ENCODE results near the gene MYO5B.
"Not testable (repeated sequence)": the region's sequence is repeated elsewhere in the genome, so short reads cannot be mapped to it uniquely, and the experiment has no call there.

The MYO5B gene

GRCh38 chr18:50096766-50097435, 98.0 kb downstream of the MYO5B start:
- no peak for DNase-seq

GRCh38 chr18:50094786-50095185, 100.2 kb downstream of the MYO5B start:
- DNase-seq: not testable (repeated sequence)

GRCh38 chr18:50094221-50094773, 100.7 kb downstream of the MYO5B start:
- no peak for DNase-seq

GRCh38 chr18:50093366-50094064, 101.4 kb downstream of the MYO5B start:
- no peak for DNase-seq

GRCh38 chr18:50092245-50092805, 102.6 kb downstream of the MYO5B start:
- no peak for DNase-seq

GRCh38 chr18:50091509-50092244, 103.3 kb downstream of the MYO5B start:
- DNase-seq: no peak

GRCh38 chr18:50090370-50091312, 104.3 kb downstream of the MYO5B start:
- no peak for DNase-seq

- DNase-seq: no peak
Measured at GRCh38 chr18:50089702-50090101, 105.2 kb downstream of the MYO5B start.

- no peak for DNase-seq
Measured at GRCh38 chr18:50083708-50084107, 111.2 kb downstream of the MYO5B start.

- no peak for DNase-seq
Measured at GRCh38 chr18:50080932-50081560, 113.9 kb downstream of the MYO5B start.

GRCh38 chr18:50080316-50080715, 114.6 kb downstream of the MYO5B start:
- no peak for DNase-seq

GRCh38 chr18:50079571-50080295, 115.2 kb downstream of the MYO5B start:
- DNase-seq: no peak

- DNase-seq: no peak
Measured at GRCh38 chr18:50076277-50076676, 118.7 kb downstream of the MYO5B start.

GRCh38 chr18:50075772-50076171, 119.2 kb downstream of the MYO5B start:
- DNase-seq: no peak

GRCh38 chr18:50074404-50074803, 120.5 kb downstream of the MYO5B start:
- DNase-seq: no peak

GRCh38 chr18:50073319-50073718, 121.6 kb downstream of the MYO5B start:
- DNase-seq: no peak

GRCh38 chr18:50072146-50072545, 122.8 kb downstream of the MYO5B start:
- no peak for DNase-seq

GRCh38 chr18:50071397-50071796, 123.5 kb downstream of the MYO5B start:
- no peak for DNase-seq

GRCh38 chr18:50069422-50069821, 125.5 kb downstream of the MYO5B start:
- no peak for DNase-seq

- DNase-seq: no peak
Measured at GRCh38 chr18:50065527-50065926, 129.4 kb downstream of the MYO5B start.

- DNase-seq: no peak
Measured at GRCh38 chr18:50065039-50065438, 129.9 kb downstream of the MYO5B start.
